ENCODE measurements around the gene PLD5. TPM values are rescaled to one million over a fixed set of nuclear protein-coding genes. Genes with fewer than 3 reads are reported as not detected.
"Not testable (repeated sequence)": the region's sequence is repeated elsewhere in the genome, so short reads cannot be mapped to it uniquely, and the experiment has no call there.

The PLD5 gene
- total RNA-seq, 1 donor from 2014 or later: 1.4 TPM

GRCh38 chr1:242416657-242417056 lies 107.8 kb downstream of the PLD5 start:
- no peak for DNase-seq

GRCh38 chr1:242412921-242413320 lies 111.6 kb downstream of the PLD5 start:
- DNase-seq: no peak

- DNase-seq: no peak
These were observed 112.6 kb downstream of the PLD5 start for GRCh38 chr1:242411901-242412300.

GRCh38 chr1:242405947-242406346 lies 118.5 kb downstream of the PLD5 start:
- no peak for DNase-seq

- DNase-seq: no peak
These were observed 120.2 kb downstream of the PLD5 start for GRCh38 chr1:242404296-242404695.

GRCh38 chr1:242402956-242403355 lies 121.5 kb downstream of the PLD5 start:
- no peak for DNase-seq

- no peak for DNase-seq
These were observed 122.6 kb downstream of the PLD5 start for GRCh38 chr1:242401937-242402336.

GRCh38 chr1:242398351-242398750 lies 126.1 kb downstream of the PLD5 start:
- no peak for DNase-seq

GRCh38 chr1:242391896-242392295 lies 132.6 kb downstream of the PLD5 start:
- DNase-seq: no peak

- not testable (repeated sequence) for DNase-seq
These were observed 148.4 kb downstream of the PLD5 start for GRCh38 chr1:242376121-242376520.

GRCh38 chr1:242350446-242350845 lies 174.1 kb downstream of the PLD5 start:
- not testable (repeated sequence) for DNase-seq

- no peak for DNase-seq
These were observed 174.9 kb downstream of the PLD5 start for GRCh38 chr1:242349636-242350035.

- DNase-seq: not testable (repeated sequence)
These were observed 193.6 kb downstream of the PLD5 start for GRCh38 chr1:242330865-242331264.

- not testable (repeated sequence) for DNase-seq
These were observed 197.1 kb downstream of the PLD5 start for GRCh38 chr1:242327381-242327780.

- not testable (repeated sequence) for DNase-seq
These were observed 202.5 kb downstream of the PLD5 start for GRCh38 chr1:242321981-242322380.

- no peak for DNase-seq
These were observed 206.4 kb downstream of the PLD5 start for GRCh38 chr1:242318140-242318539.

GRCh38 chr1:242314865-242315264 lies 209.6 kb downstream of the PLD5 start:
- DNase-seq: not testable (repeated sequence)

GRCh38 chr1:242314085-242314649 lies 210.3 kb downstream of the PLD5 start:
- DNase-seq: not testable (repeated sequence)

- DNase-seq: not testable (repeated sequence)
These were observed 215.8 kb downstream of the PLD5 start for GRCh38 chr1:242308681-242309080.

- not testable (repeated sequence) for DNase-seq
These were observed 230.7 kb downstream of the PLD5 start for GRCh38 chr1:242293781-242294180.

GRCh38 chr1:242288067-242288466 lies 236.4 kb downstream of the PLD5 start:
- DNase-seq: not testable (repeated sequence)

GRCh38 chr1:242282758-242283485 lies 241.6 kb downstream of the PLD5 start:
- DNase-seq: not testable (repeated sequence)

- DNase-seq: not testable (repeated sequence)
These were observed 246.1 kb downstream of the PLD5 start for GRCh38 chr1:242278406-242278805.

GRCh38 chr1:242276769-242277168 lies 247.7 kb downstream of the PLD5 start:
- not testable (repeated sequence) for DNase-seq
